Measurements from ENCODE around the gene OR1F1. TPM values are rescaled to one million over a fixed set of nuclear protein-coding genes. Genes with fewer than 3 reads are reported as not detected.

OR1F1 gene
- total RNA-seq, 1 donor from 2014 or later = 0.37 TPM

- Mint-ChIP-seq H3K4me3 (ENCODE audit: unreplicated experiment) (no peak overlapping the region), H3K27ac (ENCODE audit: unreplicated experiment) (no peak overlapping the region), H3K27me3 (ENCODE audit: low read depth) (peaks cover 21% of the 10 kb centered on the region), H3K4me1 (ENCODE audit: low read depth) (peaks cover 14% of the 10 kb centered on the region), H3K9me3 (ENCODE audit: low read depth) (no peaks in the 10 kb centered on the region), H3K36me3 (ENCODE audit: low read depth) (no peaks in the 10 kb centered on the region)
- TF ChIP-seq CTCF (IDR thresholded peaks at IDR 0.05) = no peak
- no peak for DNase-seq (ENCODE audit: low spot score)
Measured at GRCh38 chr16:3171855-3172593, 16.0 kb upstream of the OR1F1 start.

DNA sequence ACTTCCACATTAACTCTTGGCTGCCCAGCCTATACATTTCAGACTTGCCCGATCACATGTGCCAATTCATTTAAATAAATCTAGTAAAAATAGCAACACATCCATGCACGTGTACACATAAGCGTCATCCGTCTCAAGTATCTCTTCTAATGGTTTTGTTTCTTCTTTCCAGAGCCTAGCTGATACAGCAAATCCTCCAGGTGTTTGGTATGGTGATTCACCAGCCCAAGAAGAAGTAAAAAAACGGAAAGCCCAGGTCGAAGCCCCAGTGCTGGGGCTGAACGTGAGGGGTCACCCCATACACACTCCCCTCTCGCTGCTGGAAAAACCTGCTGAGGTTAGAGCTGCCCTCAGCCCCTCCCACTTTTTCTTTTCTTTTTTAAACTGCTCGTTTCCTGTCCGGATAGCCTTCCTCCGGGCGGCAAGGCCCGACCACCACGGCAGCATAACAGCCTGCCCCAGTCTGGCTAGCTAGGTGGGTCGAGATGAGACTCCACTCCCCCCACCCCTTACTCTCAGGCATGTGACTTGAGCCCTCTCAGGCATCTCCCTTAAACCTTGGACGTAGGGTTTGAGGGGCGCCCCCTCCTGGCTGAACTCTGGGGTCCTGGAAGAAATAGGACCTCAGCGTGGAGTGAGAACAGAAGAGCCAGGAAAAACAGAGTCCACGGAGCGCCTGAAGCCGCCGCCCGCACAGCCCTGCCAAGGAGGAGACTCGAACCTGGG is 13.9 kb upstream of the OR1F1 start:
- TF ChIP-seq CTCF (IDR thresholded peaks at IDR 0.05) = peak; percentile 71
- Mint-ChIP-seq H3K4me3 (ENCODE audit: unreplicated experiment) (peak overlapping the region; percentile 55), H3K9me3 (ENCODE audit: low read depth) (no peaks in the 10 kb centered on the region), H3K27ac (ENCODE audit: unreplicated experiment) (no peak overlapping the region), H3K27me3 (ENCODE audit: low read depth) (peaks cover 27% of the 10 kb centered on the region), H3K4me1 (ENCODE audit: low read depth) (peaks cover 14% of the 10 kb centered on the region), H3K36me3 (ENCODE audit: low read depth) (no peaks in the 10 kb centered on the region)
- no peak for DNase-seq (ENCODE audit: low spot score)

GRCh38 chr16:3174618-3175148 is 13.3 kb upstream of the OR1F1 start:
- DNase-seq (ENCODE audit: low spot score) = no peak
- Mint-ChIP-seq H3K4me1 (ENCODE audit: low read depth) (peaks cover 14% of the 10 kb centered on the region), H3K36me3 (ENCODE audit: low read depth) (no peaks in the 10 kb centered on the region), H3K4me3 (ENCODE audit: unreplicated experiment) (peak overlapping the region; percentile 55), H3K27ac (ENCODE audit: unreplicated experiment) (no peak overlapping the region), H3K9me3 (ENCODE audit: low read depth) (no peaks in the 10 kb centered on the region), H3K27me3 (ENCODE audit: low read depth) (peaks cover 31% of the 10 kb centered on the region)
- peak; percentile 28 for TF ChIP-seq CTCF (IDR thresholded peaks at IDR 0.05)

GRCh38 chr16:3175157-3176093 is 12.6 kb upstream of the OR1F1 start:
- H3K27me3 Mint-ChIP-seq (ENCODE audit: low read depth) = peaks cover 38% of the 10 kb centered on the region
- DNase-seq (ENCODE audit: low spot score) = no peak
- TF ChIP-seq CTCF (IDR thresholded peaks at IDR 0.05) = no peak
- no peaks in the 10 kb centered on the region for H3K36me3 Mint-ChIP-seq (ENCODE audit: low read depth)
- H3K4me3 Mint-ChIP-seq (ENCODE audit: unreplicated experiment) = peak overlapping the region; percentile 44
- peaks cover 14% of the 10 kb centered on the region for H3K4me1 Mint-ChIP-seq (ENCODE audit: low read depth)
- H3K27ac Mint-ChIP-seq (ENCODE audit: unreplicated experiment) = peak overlapping the region; percentile 2
- H3K9me3 Mint-ChIP-seq (ENCODE audit: low read depth) = no peaks in the 10 kb centered on the region

Measured in chondrocyte (in vitro differentiated cells).